WTC11 (cell line): ENCODE measurements around the gene EVL.

Source experiments
- ATF3 ChIP-seq: sonication (generic); formaldehyde crosslinking; conservative IDR thresholded peaks from 2 replicates; pipeline ENCODE4 v1.8.1; 2022; ENCODE audit warnings: mild to moderate bottlenecking, missing genetic modification reagents
- CTCF ChIP-seq: fragments of 200-600 bp; IDR thresholded peaks from 2 replicates; pipeline ENCODE4 v1.8.0; 2022; ENCODE audit warnings: antibody characterized with exemption
- E2F1 ChIP-seq: sonication (generic); formaldehyde crosslinking; IDR thresholded peaks from 2 replicates; pipeline ENCODE4 v1.8.0; 2022; ENCODE audit warnings: mild to moderate bottlenecking, missing genetic modification reagents
- ELF4 ChIP-seq: sonication (generic); formaldehyde crosslinking; IDR thresholded peaks from 2 replicates; pipeline ENCODE4 v1.8.1; 2022; ENCODE audit warnings: low read depth, mild to moderate bottlenecking, moderate library complexity, missing genetic modification reagents
- FOXJ3 ChIP-seq: sonication (generic); formaldehyde crosslinking; IDR thresholded peaks from 2 replicates; pipeline ENCODE4 v1.9.0; 2021; ENCODE audit warnings: missing genetic modification reagents, mild to moderate bottlenecking, borderline replicate concordance
- IRF1 ChIP-seq: sonication (generic); formaldehyde crosslinking; IDR thresholded peaks from 2 replicates; pipeline ENCODE4 v1.8.0; 2023; ENCODE audit warnings: missing genetic modification reagents
- NFATC4 ChIP-seq: fragments of 250-450 bp; sonication (Bioruptor Pico); IDR thresholded peaks from 2 replicates; pipeline ENCODE4 v1.9.0; 2021; ENCODE audit warnings: mild to moderate bottlenecking
- NFYB ChIP-seq: sonication (generic); formaldehyde crosslinking; conservative IDR thresholded peaks from 2 replicates; pipeline ENCODE4 v1.8.0; 2022; ENCODE audit warnings: low read depth, missing genetic modification reagents
- NR3C1 ChIP-seq: sonication (generic); formaldehyde crosslinking; conservative IDR thresholded peaks from 2 replicates; pipeline ENCODE4 v1.8.1; 2023; ENCODE audit warnings: low read depth, mild to moderate bottlenecking, missing genetic modification reagents
- PREB ChIP-seq: sonication (generic); formaldehyde crosslinking; IDR thresholded peaks from 2 replicates; pipeline ENCODE4 v1.8.1; 2022; ENCODE audit warnings: mild to moderate bottlenecking, missing genetic modification reagents, moderate library complexity, borderline replicate concordance
- SP1 ChIP-seq: sonication (generic); formaldehyde crosslinking; conservative IDR thresholded peaks from 2 replicates; pipeline ENCODE4 v1.8.1; 2022; ENCODE audit warnings: missing genetic modification reagents
- USF1 ChIP-seq: sonication (generic); formaldehyde crosslinking; IDR thresholded peaks from 2 replicates; pipeline ENCODE4 v1.8.0; 2022; ENCODE audit warnings: mild to moderate bottlenecking, missing genetic modification reagents
- ZNF671 ChIP-seq: fragments of 250-450 bp; sonication (Bioruptor Pico); IDR thresholded peaks from 2 replicates; pipeline ENCODE4 v1.8.0; 2021; ENCODE audit warnings: mild to moderate bottlenecking

GRCh38 chr14:100084591-100084990 lies 19.4 kb downstream of the EVL start:
- no peak for TF ChIP-seq CTCF
- TF ChIP-seq ZNF671 (CRISPR knock-in tag): no peak
- TF ChIP-seq ELF4 (CRISPR knock-in tag): no peak
- no peak for TF ChIP-seq USF1 (CRISPR knock-in tag)
- TF ChIP-seq NFYB (CRISPR knock-in tag): no peak
- no peak for TF ChIP-seq SP1 (CRISPR knock-in tag)
- TF ChIP-seq ATF3: no peak
- no peak for TF ChIP-seq PREB
- no peak for TF ChIP-seq E2F1 (CRISPR knock-in tag)
- TF ChIP-seq NR3C1 (CRISPR knock-in tag): no peak
- no peak for TF ChIP-seq FOXJ3
- no peak for TF ChIP-seq NFATC4 (CRISPR knock-in tag)
- no peak for TF ChIP-seq IRF1 (CRISPR knock-in tag)
